Neural crest cell (in vitro differentiated cells): ENCODE measurements around the gene ZNF546. TPM values are rescaled to one million over a fixed set of nuclear protein-coding genes. Genes with fewer than 3 reads are reported as not detected.

Experiments
- DNase-seq: peaks from one replicate; pipeline ENCODE4 v3.0.0; 2021; ENCODE audit warnings: low read depth, mixed read lengths, low spot score
- H3K27ac Mint-ChIP-seq: one replicate; pipeline ENCODE4 v1.8.0; 2021; ENCODE audit warnings: mild to moderate bottlenecking, mixed read lengths; ENCODE audit not compliant: unreplicated experiment
- H3K27me3 Mint-ChIP-seq: 2 replicates; pipeline ENCODE4 v1.8.0; 2021; ENCODE audit warnings: low read depth, mild to moderate bottlenecking, mixed read lengths
- H3K36me3 Mint-ChIP-seq: 2 replicates; pipeline ENCODE4 v1.8.0; 2021; ENCODE audit warnings: low read depth, mild to moderate bottlenecking, mixed read lengths
- H3K4me1 Mint-ChIP-seq: 2 replicates; pipeline ENCODE4 v1.8.0; 2021; ENCODE audit warnings: mixed read lengths
- H3K4me3 Mint-ChIP-seq: one replicate; pipeline ENCODE4 v1.8.0; 2021; ENCODE audit warnings: mild to moderate bottlenecking, mixed read lengths
- H3K9me3 Mint-ChIP-seq: 2 replicates; pipeline ENCODE4 v1.8.0; 2021; ENCODE audit warnings: mixed read lengths
- CTCF ChIP-seq: fragments of 200-600 bp; sonication (generic); conservative IDR thresholded peaks from 2 replicates; pipeline ENCODE4 v1.5.0; 2021; ENCODE audit warnings: antibody characterized with exemption, mild to moderate bottlenecking
- total RNA-seq: library from RNA; stranded (reverse); gene quantifications from 2 replicates; pipeline ENCODE4 v1.2.1, GENCODE V29; 2021

Gene ZNF546
- total RNA-seq, 1 donor from 2014 or later, result 5.3 TPM

GRCh38 chr19:40057166-40057565 lies 60.3 kb downstream of the ZNF546 start:
- no peak for TF ChIP-seq CTCF
- no peak for DNase-seq
- Mint-ChIP-seq H3K4me3 (peak overlapping the region; percentile 99), H3K27ac (no peak overlapping the region), H3K27me3 (peaks cover 7% of the 10 kb centered on the region), H3K4me1 (peaks cover 34% of the 10 kb centered on the region), H3K36me3 (peaks cover 44% of the 10 kb centered on the region), H3K9me3 (peaks cover 36% of the 10 kb centered on the region)

GRCh38 chr19:40059624-40060023 lies 62.8 kb downstream of the ZNF546 start:
- no peak overlapping the region for H3K4me3 Mint-ChIP-seq
- peaks cover 22% of the 10 kb centered on the region for H3K36me3 Mint-ChIP-seq
- no peak for DNase-seq
- TF ChIP-seq CTCF, result no peak
- H3K4me1 Mint-ChIP-seq, result peaks cover 22% of the 10 kb centered on the region
- H3K27me3 Mint-ChIP-seq, result peaks cover 7% of the 10 kb centered on the region
- H3K27ac Mint-ChIP-seq, result no peak overlapping the region
- peaks cover 28% of the 10 kb centered on the region for H3K9me3 Mint-ChIP-seq

GRCh38 chr19:40070058-40070457 lies 73.2 kb downstream of the ZNF546 start:
- no peak for TF ChIP-seq CTCF
- H3K36me3 Mint-ChIP-seq, result peaks cover 65% of the 10 kb centered on the region
- H3K27ac Mint-ChIP-seq, result no peak overlapping the region
- no peaks in the 10 kb centered on the region for H3K4me1 Mint-ChIP-seq
- no peaks in the 10 kb centered on the region for H3K27me3 Mint-ChIP-seq
- H3K9me3 Mint-ChIP-seq, result peaks cover 24% of the 10 kb centered on the region
- no peak for DNase-seq
- no peak overlapping the region for H3K4me3 Mint-ChIP-seq

Other genes starting within 250 kb of the ZNF546 start
- gene LEUTX, start 218.2 kb upstream of the ZNF546 start, total RNA-seq, result not detected in 2 replicates
- 40.5 and 44.9 TPM in 2 replicates for gene DYRK1B, start 162.9 kb upstream of the ZNF546 start, total RNA-seq
- gene FBL, start 150.7 kb upstream of the ZNF546 start, total RNA-seq, result 473 and 489 TPM in 2 replicates
- gene FCGBP, start 62.4 kb upstream of the ZNF546 start, total RNA-seq, result 1.0 and 1.6 TPM in 2 replicates
- 114 and 118 TPM in 2 replicates for gene PSMC4, start 25.9 kb upstream of the ZNF546 start, total RNA-seq
- gene ZNF780B, start 59.2 kb downstream of the ZNF546 start, total RNA-seq, result 27.3 and 28.5 TPM in 2 replicates
- 18.5 and 24.3 TPM in 2 replicates for gene ZNF780A, start 93.9 kb downstream of the ZNF546 start, total RNA-seq
- 30.3 and 34.2 TPM in 2 replicates for gene MAP3K10, start 194.4 kb downstream of the ZNF546 start, total RNA-seq
- gene TTC9B, start 221.3 kb downstream of the ZNF546 start, total RNA-seq, result 1.7 and 2.5 TPM in 2 replicates
- gene CCNP, start 229.6 kb downstream of the ZNF546 start, total RNA-seq, result 0.43 and 0.47 TPM in 2 replicates